GM13976 (cell line): ENCODE results near the gene ECSCR.
"Not testable (repeated sequence)": the region's sequence is repeated elsewhere in the genome, so short reads cannot be mapped to it uniquely, and the experiment has no call there.

Source experiments
- DNase-seq: peaks from one replicate; pipeline ENCODE4 v3.0.0; 2012; ENCODE audit warnings: low spot score
- in situ Hi-C: fragments of 300-500 bp; cut with MboI; formaldehyde crosslinking; loops from one replicate; pipeline ENCODE4 v1.12.0; 2022; ENCODE audit warnings: low sequenced_read_pairs, mixed read lengths, inconsistent platforms; ENCODE audit not compliant: unreplicated experiment
- TF ChIP-seq, protein P1 (sequence below): IDR thresholded peaks from 2 replicates; pipeline ENCODE4 v1.5.1; 2012; ENCODE audit warnings: borderline replicate concordance, mild to moderate bottlenecking; ENCODE audit not compliant: insufficient read depth; ENCODE audit errors: extremely low read depth, missing control alignments, control extremely low read depth

The ECSCR gene

DNA sequence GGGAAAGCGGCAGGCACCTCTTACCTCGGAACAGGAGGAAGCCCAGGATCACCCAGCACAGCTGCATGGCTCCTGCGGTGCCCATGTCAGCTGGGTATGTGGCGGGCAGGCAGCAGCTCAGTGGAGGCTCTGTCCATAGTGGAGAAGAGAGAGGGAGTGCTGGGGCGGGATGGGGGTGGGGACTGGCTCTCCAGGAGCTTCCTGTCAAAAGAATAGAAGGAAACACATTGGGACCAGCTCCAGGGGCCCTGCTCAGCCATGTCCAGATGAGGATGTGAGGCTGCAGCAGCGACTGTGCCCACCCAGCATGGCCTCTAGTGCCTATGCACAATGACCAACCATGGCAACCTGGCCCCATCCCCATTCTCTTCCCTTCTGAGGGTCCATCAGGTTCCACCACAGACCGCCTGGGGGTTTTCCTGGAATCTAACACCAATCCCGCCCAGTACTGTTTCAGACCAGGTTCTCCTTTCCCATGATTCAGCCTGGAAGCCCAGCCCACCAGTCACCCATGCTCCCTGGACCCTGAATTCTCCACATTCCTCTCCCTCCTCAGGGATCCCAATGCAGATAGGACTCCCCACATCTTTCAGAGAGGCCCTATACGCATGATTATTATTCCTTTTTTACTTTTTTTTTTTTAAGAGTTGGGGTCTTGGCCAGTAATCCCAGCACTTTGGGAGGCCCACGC lies at the start of gene ECSCR:
ECSCR (minus strand) TSS at position 158 of the 691 bp plus-strand sequence; CDS start at position 85, 73 bp downstream.
- no peak for DNase-seq
- in situ Hi-C loops: no loop called here
- TF ChIP-seq, protein P1, sequence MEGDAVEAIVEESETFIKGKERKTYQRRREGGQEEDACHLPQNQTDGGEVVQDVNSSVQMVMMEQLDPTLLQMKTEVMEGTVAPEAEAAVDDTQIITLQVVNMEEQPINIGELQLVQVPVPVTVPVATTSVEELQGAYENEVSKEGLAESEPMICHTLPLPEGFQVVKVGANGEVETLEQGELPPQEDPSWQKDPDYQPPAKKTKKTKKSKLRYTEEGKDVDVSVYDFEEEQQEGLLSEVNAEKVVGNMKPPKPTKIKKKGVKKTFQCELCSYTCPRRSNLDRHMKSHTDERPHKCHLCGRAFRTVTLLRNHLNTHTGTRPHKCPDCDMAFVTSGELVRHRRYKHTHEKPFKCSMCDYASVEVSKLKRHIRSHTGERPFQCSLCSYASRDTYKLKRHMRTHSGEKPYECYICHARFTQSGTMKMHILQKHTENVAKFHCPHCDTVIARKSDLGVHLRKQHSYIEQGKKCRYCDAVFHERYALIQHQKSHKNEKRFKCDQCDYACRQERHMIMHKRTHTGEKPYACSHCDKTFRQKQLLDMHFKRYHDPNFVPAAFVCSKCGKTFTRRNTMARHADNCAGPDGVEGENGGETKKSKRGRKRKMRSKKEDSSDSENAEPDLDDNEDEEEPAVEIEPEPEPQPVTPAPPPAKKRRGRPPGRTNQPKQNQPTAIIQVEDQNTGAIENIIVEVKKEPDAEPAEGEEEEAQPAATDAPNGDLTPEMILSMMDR: no peak

- DNase-seq, in situ Hi-C loops: not testable (repeated sequence)
These were observed 42.2 kb upstream of the ECSCR start for GRCh38 chr5:139504722-139505121.

DNA sequence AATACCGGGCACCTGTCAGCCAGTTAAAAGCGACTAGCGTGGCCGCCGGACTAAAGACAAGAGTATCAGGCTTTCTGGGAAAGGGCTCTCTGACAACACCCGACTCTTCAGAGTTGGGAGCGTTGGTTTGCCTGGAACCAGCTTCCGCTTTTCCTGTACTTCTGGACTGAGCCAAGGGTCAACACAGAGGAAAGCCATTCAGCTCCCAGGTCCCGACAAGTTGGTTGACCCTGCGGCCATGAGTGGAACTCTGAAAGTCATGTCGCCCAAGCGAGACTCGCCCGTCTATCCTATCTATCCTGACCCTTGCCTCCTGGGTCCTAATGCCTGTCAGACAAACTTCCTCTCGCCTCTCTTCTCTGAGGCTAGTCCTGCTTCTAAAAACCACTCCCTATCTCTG lies 41.3 kb upstream of the ECSCR start:
- in situ Hi-C loops: not testable (repeated sequence)

DNA sequence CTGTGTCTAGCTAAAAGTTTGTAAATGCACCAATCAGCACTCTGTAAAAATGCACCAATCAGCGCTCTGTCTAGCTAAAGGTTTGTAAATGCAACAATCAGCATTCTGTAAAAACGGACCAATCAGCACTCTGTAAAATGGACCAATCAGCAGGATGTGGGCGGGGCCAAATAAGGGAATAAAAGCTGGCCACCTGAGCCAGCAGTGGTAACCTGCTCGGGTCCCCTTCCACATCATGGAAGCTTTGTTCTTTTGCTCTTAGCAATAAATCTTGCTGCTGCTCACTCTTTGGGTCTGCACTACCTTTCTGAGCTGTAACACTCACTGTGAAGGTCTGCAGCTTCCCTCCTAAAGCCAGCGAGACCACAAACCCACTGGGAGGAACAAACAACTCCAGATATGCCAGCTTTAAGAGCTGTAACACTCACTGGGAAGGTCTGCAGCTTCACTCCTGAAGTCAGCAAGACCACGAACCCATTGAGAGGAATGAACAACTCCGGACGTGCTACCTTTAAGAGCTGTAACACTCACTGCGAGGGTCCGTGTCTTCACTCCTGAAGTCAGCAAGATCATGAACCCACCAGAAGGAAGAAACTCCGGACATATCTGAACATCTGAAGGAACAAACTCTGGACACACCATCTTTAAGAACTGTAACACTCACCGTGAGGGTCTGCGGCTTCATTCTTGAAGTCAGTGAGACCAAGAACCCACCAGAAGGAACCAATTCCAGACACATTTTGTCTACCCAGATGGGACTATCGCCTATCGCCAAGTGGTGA lies 40.7 kb upstream of the ECSCR start:
- in situ Hi-C loops, DNase-seq: not testable (repeated sequence)

More for the DNA sequence above, 41.3 kb upstream of the ECSCR start:
- DNase-seq: not testable (repeated sequence)

GRCh38 chr5:139501381-139501780 lies 38.8 kb upstream of the ECSCR start:
- no peak for DNase-seq
- TF ChIP-seq, protein P1: no peak
- in situ Hi-C loops: no loop called here

DNA sequence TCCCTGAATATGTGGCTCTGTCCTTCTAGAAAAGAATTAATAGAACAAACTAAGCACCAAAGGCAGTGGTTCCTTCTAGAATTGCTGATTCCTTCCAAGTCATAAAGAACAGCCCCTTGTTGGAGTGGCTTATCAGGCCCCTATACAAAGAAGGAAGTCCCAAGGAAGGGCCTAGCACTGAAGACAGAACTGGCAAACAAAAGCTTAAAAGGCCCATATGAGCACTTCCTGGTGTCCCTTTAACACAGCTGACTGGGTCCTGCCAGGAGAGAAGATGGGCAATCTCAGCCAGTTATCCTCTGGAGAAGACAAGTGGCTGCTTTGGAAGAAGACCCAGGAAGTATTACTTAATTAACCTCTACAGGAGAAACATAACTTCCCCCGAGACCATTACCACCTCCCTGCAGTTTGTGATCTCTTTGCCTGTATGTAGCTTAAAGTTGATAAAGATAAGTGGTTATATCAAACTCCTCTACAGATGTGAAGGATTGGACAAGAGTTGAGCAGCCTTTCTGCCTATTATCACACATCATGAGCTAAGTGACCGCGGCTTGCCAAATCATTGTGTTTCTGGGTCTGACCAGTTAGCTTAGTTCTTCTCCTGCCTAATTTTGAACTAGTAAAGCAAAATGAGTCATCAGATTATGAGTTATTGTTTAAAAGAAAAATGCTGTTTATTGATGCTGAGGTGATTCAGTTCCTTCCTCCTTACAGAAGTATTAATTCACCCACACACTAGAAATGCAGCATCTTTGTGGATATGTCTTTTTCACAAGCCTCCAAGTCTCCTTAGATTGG lies 33.3 kb upstream of the ECSCR start:
- DNase-seq: no peak
- TF ChIP-seq, protein P1: no peak

DNA sequence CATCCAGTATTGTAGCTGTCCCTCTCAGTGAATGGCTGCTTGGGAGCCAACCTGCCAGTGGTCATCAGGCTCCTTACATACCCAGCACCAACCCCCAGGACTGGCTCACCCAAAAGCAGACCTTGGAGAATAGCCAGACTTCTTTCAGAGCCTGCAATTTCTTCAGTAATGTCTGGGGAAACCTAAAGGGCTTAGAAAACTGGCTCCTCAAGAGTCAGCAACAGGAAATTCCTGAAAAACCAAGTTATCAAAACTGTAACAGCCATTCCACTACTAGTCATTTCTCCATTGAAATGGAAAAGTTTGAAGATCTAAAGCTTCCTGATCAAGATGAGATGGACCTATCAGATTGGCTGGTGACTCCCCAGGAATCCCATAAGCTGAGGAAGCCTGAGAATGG lies 32.3 kb upstream of the ECSCR start:
- DNase-seq: no peak
- TF ChIP-seq, protein P1: no peak
- in situ Hi-C loops: no loop called here

More for the DNA sequence above, 33.3 kb upstream of the ECSCR start:
- in situ Hi-C loops: no loop called here

DNA sequence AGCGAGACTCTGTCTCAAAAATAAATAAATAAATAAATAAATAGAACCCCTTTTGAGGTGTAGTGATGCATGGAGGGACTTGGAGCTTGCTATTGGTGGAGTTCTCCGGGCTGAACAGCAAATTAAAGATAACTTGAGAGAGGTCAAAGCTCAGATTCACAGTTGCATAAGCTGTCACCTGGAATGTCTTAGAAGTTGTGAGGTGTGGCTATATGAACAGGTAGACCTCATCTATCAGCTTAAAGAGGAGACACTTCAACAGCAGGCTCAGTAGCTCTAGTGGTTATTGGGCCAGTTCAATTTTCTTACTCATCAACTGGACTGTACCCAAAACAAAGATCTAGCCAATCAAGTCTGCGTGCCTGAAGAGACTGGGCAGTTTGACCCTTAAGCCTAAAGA lies 31.7 kb upstream of the ECSCR start:
- in situ Hi-C loops: no loop called here
- no peak for DNase-seq
- TF ChIP-seq, protein P1: no peak
